ENCODE data around the gene SCP2. TPM values are rescaled to one million over a fixed set of nuclear protein-coding genes. Genes with fewer than 3 reads are reported as not detected.
A peak's percentile ranks its signal among the peaks of the same experiment; 100 is the strongest.

SCP2 gene
- total RNA-seq, 4 donors from 2014 or later = 97.8 to 194 (median 118) TPM

GRCh38 chr1:53083636-53084588, 156.8 kb downstream of the SCP2 start:
- WGBS, 2 donors = 75% methylated on average over 10 to 13 of the region's 17 CpGs
- Histone ChIP-seq H3K4me1 (peaks cover 0 to 6% (median 0%) of the 10 kb centered on the region in 3 donors), H3K27me3 (no peaks in the 10 kb centered on the region), H3K9me3 (no peaks in the 10 kb centered on the region), H3K27ac (peak overlapping the region in 1 of 4 donors; percentile 10), H3K4me3 (no peak overlapping the region), H3K36me3 (peaks cover 0 to 15% (median 0%) of the 10 kb centered on the region in 3 donors)
- TF ChIP-seq CTCF (IDR thresholded peaks at IDR 0.05) = no peak
- TF ChIP-seq POLR2A (IDR thresholded peaks at IDR 0.05) = no peak
- intact Hi-C loops (cut with DNase I) = no loop called here
- no peak for DNase-seq

GRCh38 chr1:53084589-53084971, 157.5 kb downstream of the SCP2 start:
- peaks cover 0 to 12% (median 0%) of the 10 kb centered on the region in 3 donors for H3K36me3 ChIP-seq
- H3K27ac ChIP-seq = peak overlapping the region in 1 of 4 donors; percentile 10
- DNase-seq = no peak
- H3K4me1 ChIP-seq = peaks cover 0 to 6% (median 0%) of the 10 kb centered on the region in 3 donors
- WGBS, 2 donors = 55 to 77% methylated on average over 6 to 8 of the region's 8 CpGs
- intact Hi-C loops (cut with DNase I) = no loop called here
- H3K4me3 ChIP-seq = no peak overlapping the region
- H3K9me3 ChIP-seq = no peaks in the 10 kb centered on the region
- TF ChIP-seq POLR2A (IDR thresholded peaks at IDR 0.05) = no peak
- TF ChIP-seq CTCF (IDR thresholded peaks at IDR 0.05) = no peak
- no peaks in the 10 kb centered on the region for H3K27me3 ChIP-seq

DNA sequence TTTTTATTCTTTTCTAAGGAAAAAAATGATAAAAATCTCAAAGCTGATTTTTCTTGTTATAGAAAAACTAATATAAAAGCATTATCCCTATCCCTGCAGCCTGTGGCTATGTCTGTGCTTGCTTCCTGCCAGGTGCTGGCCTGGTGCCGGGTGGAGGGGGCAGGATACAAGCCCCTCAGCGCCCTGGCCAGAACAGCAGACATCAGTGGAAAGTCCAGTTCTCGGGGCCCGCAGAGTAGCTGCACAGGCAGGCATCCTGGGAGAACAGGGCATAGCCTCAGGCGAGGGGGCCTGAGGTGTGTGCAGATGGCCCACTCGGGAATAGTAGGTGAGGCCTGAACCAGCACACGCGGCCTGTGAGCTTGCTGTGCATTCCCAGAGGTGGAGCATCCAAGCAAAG, 158.3 kb downstream of the SCP2 start:
- intact Hi-C loops (cut with DNase I) = no loop called here
- DNase-seq = no peak
- H3K4me3 ChIP-seq = no peak overlapping the region

GRCh38 chr1:53086491-53087070, 159.5 kb downstream of the SCP2 start:
- Histone ChIP-seq H3K4me1 (peaks cover 0 to 16% (median 0%) of the 10 kb centered on the region in 3 donors), H3K36me3 (peaks cover 0 to 2% (median 0%) of the 10 kb centered on the region in 3 donors), H3K4me3 (no peak overlapping the region), H3K27me3 (no peaks in the 10 kb centered on the region), H3K9me3 (no peaks in the 10 kb centered on the region), H3K27ac (no peak overlapping the region)
- TF ChIP-seq POLR2A (IDR thresholded peaks at IDR 0.05) = no peak
- no peak for TF ChIP-seq CTCF (IDR thresholded peaks at IDR 0.05)
- no peak for DNase-seq
- intact Hi-C loops (cut with DNase I) = no loop called here
- 83% methylated on average over 1 of the region's 4 CpGs; no CpG with 5 or more reads in 1 of the 2 donors for WGBS, 2 donors

More for the DNA sequence above, 158.3 kb downstream of the SCP2 start:
- 84% methylated on average over 2 of the region's 8 CpGs; no CpG with 5 or more reads in 1 of the 2 donors for WGBS, 2 donors
- Histone ChIP-seq H3K36me3 (peaks cover 0 to 12% (median 0%) of the 10 kb centered on the region in 3 donors), H3K27ac (no peak overlapping the region), H3K9me3 (no peaks in the 10 kb centered on the region), H3K4me1 (peaks cover 0 to 10% (median 0%) of the 10 kb centered on the region in 3 donors), H3K27me3 (no peaks in the 10 kb centered on the region)
- TF ChIP-seq POLR2A (IDR thresholded peaks at IDR 0.05) (no peak), CTCF (IDR thresholded peaks at IDR 0.05) (no peak)

All from esophagus squamous epithelium (tissue), 5 donors.